ENCODE data around the gene CHN2.

DNA sequence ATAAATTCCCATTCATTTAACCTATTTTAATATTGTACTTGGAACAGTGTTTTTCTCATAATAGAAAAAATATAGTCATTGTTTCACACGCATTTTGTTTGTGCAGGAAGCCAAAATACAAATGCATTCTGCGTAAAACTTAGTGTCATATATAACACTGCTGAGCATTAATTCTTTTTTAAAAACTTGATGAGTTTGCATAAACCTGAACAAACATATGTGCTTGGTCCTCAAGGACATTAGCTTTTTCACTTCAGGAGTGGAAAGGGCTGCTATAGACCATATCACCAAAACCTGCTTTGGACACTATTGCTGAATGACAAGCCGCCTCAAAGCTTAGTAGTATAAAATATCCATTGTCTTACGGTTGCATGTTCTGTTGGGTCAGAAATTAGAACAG is 267.4 kb downstream of the CHN2 start:
- no peak for TF ChIP-seq POLR2AphosphoS5 (IDR thresholded peaks at IDR 0.05)
- TF ChIP-seq, protein P1, sequence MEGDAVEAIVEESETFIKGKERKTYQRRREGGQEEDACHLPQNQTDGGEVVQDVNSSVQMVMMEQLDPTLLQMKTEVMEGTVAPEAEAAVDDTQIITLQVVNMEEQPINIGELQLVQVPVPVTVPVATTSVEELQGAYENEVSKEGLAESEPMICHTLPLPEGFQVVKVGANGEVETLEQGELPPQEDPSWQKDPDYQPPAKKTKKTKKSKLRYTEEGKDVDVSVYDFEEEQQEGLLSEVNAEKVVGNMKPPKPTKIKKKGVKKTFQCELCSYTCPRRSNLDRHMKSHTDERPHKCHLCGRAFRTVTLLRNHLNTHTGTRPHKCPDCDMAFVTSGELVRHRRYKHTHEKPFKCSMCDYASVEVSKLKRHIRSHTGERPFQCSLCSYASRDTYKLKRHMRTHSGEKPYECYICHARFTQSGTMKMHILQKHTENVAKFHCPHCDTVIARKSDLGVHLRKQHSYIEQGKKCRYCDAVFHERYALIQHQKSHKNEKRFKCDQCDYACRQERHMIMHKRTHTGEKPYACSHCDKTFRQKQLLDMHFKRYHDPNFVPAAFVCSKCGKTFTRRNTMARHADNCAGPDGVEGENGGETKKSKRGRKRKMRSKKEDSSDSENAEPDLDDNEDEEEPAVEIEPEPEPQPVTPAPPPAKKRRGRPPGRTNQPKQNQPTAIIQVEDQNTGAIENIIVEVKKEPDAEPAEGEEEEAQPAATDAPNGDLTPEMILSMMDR (IDR thresholded peaks at IDR 0.05): no peak
- no peak for TF ChIP-seq POLR2A (IDR thresholded peaks at IDR 0.05)
- TF ChIP-seq EP300 (IDR thresholded peaks at IDR 0.05): no peak
